DMS 273 (cell line): ENCODE data around the gene SLC25A22.

Source experiments
- DNase-seq: peaks from one replicate; lab custom pipeline; 2025; ENCODE audit not compliant: unreplicated experiment; lab: John Stamatoyannopoulos, UW

Gene SLC25A22

DNA sequence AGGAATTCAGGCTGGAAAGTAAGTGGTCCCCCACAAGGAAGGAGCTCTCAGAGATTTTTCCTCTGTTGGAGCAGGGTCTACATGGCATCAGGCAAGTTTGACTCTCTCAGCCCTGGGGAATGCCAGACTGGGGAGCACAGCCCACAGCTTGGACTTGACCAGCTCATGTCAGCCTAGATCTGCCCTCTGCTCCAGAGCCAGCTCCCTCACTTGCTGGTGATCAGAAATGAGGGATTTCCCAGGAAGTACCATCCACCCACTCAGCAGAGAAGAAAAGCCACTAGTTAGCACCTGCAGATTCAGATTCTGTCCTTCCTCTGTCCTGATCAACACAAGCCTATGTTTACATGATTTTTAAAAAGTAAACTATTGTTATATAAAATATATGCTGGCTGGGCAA lies 37.8 kb downstream of the SLC25A22 start:
- no peak for DNase-seq

DNA sequence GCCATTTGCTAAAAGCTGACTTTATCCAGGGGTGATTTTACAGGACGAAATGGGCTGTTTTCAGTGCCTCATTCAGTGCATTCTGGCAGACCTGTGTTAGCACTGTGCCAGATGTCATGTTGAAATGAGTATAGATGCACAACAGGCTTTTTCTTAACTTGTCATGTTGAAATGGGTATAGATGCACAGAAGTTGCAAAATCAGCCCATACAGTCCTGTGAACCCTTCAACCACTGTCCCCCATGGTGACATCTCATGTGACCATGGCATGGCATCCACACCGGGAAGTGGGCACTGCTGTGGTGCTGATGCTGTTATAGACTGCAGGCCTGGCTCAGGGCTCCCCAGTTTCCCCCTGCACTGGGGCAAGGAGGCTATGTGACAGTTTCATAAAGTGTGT lies 48.4 kb downstream of the SLC25A22 start:
- DNase-seq = no peak

DNA sequence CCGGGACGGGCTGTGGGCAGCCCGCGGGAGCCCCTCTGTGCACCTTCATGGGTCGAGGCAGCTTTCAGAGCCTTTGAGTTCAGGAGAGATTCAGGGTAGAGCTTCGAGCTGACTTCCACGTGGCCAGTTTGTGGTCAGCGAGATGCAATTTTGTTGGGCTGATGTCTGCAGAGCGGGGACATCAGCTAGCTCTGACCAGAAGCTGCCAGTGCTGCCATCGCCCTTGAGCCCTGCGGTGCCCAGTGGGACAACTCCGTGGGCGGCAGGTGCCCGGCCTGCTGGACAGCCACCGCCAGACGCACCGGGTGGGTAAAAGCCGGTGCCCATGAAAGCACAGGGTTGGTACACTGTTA lies 50.1 kb downstream of the SLC25A22 start:
- no peak for DNase-seq

DNA sequence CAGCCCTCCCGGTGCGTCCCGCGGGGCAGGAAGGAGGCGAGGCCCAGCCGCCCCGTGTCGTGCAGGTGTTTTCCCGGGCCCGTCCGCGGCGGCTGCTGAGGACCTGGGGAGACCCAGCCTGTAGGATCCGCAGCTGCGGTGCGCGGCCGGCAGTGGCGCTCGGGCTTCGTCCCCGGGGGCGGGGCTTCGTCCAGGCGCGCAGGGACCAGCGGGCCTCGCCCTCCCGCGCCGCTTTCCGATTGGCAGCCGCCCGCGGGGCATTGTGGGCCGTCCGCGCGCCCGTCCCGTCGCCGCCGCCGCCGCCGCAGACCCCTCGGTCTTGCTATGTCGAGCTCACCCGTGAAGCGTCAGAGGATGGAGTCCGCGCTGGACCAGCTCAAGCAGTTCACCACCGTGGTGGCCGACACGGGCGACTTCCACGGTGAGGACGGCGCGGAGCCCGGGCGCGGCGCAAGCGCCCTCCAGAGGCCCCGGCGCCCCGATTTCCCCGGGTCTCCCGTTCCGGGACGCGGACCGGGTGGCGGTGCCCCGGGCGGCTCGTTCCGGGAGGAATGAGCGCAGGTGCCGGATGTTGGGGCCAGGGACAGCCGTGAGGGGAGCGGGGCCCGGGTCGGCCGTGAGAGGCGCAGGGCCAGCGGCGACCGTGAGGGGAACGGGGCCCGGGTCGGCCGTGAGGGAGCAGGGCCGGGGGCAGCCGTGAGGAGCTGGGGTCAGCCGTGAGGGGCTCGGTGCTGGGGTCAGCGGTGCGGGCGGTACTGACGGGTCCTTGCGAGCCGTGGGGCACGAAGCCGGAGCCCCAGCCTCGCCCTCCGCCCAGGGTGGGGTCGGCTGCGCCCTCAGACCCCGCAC lies 50.7 kb downstream of the SLC25A22 start, which contains the start of gene TALDO1:
Gene TALDO1 (plus strand): TSS at position 307 of the 849 bp plus-strand sequence. CDS start 18 bp downstream, at position 325.
- DNase-seq = peak; percentile 94

DNA sequence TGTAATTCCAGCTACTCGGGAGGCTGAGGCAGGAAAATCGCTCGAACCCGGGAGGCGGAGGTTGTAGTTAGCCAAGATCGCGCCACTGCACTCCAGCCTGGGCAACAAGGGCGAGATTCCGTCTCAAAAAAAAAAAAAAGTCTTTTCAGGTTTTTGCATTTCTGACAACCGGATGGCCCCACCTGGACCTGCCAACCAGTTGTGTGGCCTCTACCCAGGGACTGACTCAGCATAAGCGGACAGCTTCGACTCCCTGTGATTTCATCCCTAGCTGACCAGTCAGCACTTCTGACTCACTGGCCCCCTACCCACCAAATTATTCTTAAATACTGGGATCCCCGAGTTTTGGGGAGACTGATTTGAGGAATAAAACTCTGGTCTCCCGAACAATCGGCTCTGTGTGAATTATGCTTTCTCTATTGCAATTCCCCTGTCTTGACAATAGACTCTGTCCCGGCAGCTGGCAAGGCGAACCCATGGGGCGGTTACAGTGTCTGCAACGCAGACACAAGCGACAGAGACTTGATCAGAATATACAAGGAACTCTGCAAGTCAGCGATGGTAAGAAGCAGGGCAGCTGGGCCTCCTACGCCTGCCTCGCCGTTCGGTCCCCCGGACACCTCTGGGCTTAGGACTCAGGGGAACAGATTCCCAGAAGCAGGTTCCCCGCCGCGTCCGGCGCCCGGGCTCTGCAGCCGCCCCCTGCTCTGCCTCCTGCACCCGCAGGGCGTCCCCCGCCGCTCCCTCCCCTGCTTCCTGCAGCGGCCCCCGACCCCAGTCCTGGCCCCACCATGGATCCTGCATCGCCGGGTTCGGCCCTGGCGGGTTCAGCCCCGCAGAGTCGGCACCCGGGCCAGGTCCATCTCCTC lies 51.6 kb downstream of the SLC25A22 start:
- peak; percentile 53 for DNase-seq

DNA sequence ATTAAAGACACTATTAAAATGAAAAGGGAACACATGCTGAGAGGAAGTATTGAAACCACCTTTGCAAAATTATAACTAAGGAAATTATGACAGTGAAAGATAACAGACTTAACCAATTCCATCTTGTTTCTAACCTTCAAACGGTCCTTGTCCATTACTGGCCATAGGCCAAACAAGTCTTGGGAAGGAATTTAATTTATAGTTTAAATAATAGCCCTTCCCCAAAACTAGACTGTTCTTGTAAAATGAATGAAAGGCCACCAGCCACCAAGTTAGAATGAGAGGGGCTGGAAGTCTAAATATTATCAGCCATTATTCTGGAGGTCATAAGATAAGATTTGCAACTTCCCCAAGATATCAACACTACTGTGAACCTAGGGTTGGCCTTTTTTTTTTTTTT lies 52.7 kb downstream of the SLC25A22 start:
- no peak for DNase-seq

DNA sequence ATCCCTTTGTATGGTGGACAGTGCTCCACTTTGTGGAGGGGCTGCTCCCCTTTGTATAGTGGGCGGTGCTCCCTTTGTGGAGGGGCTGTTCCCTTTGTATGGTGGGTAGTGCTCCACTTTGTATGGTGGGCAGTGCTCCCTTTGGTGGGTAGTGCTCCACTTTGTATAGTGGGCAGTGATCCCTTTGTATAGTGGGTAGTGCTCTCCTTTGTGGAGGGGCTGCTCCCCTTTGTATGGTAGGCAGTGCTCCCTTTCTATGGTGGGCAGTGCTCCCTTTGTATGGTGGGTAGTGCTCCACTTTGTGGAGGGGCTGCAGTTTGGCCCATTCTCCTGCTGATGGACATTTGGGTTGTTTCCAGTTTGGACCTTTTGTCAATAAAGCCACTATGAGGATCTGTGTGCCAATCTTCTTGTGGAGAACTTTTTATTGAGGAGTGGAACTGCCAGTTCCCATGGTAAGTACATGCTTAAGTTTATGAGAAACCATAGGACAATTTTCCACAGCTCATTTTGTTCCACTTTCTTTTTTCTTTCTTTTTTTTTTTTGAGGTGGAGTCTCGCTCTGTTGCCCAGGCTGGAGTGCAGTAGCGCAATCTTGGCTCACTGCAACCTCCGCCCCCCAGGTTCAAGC lies 55.4 kb downstream of the SLC25A22 start:
- no peak for DNase-seq

DNA sequence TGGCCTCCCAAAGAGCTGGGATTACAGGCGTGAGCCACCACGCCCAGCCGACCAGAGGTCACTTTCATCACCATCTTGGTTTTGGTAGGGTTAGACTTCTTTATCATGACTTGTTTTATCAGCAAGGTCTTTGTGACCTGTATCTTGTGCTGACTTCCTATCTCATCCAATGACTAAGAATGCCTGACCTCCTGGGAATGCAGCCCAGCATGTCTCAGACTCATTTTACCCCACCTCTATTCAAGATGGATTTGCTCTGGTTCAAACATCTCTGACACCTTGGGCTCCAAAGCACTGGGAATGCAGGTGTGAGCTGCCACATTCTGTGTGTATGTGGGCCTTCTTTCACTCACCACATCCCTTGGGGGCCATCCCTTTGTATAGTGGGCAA lies 55.9 kb downstream of the SLC25A22 start:
- DNase-seq = no peak
